Neuron (in vitro differentiated cells): ENCODE data around the gene FAM210B.
A peak's percentile ranks its signal among the peaks of the same experiment; 100 is the strongest.

Experiments used
- H2AFZ ChIP-seq: one replicate; pipeline ENCODE4 v1.6.1; 2013; ENCODE audit warnings: low read depth, mild to moderate bottlenecking, inconsistent platforms, low read length, moderate library complexity
- H3K27me3 ChIP-seq: one replicate; pipeline ENCODE4 v1.6.1; 2013; ENCODE audit warnings: low read length; ENCODE audit not compliant: insufficient read depth
- H3K36me3 ChIP-seq: one replicate; pipeline ENCODE4 v1.6.1; 2013; ENCODE audit warnings: low read length; ENCODE audit not compliant: insufficient read depth
- H3K4me1 ChIP-seq: one replicate; pipeline ENCODE4 v1.6.1; 2013; ENCODE audit warnings: low read length; ENCODE audit not compliant: insufficient read depth
- H3K4me3 ChIP-seq: 2 replicates; pipeline ENCODE4 v1.5.1; 2013; ENCODE audit warnings: mild to moderate bottlenecking, low read length, moderate library complexity
- H3K9me3 ChIP-seq: one replicate; pipeline ENCODE4 v1.6.1; 2013; ENCODE audit warnings: low read length

FAM210B gene

DNA sequence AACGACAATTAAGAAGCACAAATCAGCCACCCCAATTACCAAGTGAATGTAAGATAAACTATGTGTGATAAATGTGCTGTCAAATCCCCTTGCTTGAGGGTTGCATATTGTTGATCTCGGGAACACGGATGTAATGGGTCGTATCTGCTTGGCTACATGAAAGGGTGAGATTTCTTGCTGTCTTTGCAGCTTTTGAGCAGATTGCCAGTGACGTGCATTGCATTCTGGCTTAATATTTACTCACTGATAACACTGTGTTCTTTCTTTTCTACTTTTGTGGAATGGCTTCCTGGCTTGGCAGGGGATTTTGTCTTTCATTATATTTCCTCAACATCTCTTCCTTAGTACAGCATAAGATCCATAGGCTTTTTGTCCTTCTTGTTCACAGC, 10.5 kb upstream of the FAM210B start:
- no peak overlapping the region for H3K4me3 ChIP-seq

DNA sequence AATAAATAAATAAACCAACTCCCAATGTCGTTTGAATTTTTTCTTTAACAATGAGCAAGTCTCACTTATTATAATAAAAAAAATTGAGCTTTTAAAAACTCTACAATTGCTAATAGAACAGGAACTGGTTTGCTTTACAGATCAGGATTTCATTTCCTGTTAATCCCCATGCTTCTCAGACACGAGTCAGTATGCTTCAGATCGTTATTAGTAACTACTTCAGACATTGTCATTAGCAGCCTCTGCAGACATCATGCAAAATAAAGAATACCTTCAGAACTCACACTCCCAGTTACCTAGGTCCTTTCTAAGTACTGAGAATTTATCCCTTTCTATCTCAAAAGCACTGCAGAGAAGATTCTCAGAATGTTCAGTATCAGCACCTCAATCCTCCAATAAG, 10.0 kb upstream of the FAM210B start:
- H3K4me1 ChIP-seq, result peaks cover 8% of the 10 kb centered on the region
- H3K36me3 ChIP-seq, result no peaks in the 10 kb centered on the region
- no peak overlapping the region for H2AFZ ChIP-seq
- peaks cover 34% of the 10 kb centered on the region for H3K27me3 ChIP-seq
- H3K4me3 ChIP-seq, result no peak overlapping the region
- no peaks in the 10 kb centered on the region for H3K9me3 ChIP-seq

More for the DNA sequence above, 10.5 kb upstream of the FAM210B start:
- Histone ChIP-seq H3K27me3 (peaks cover 38% of the 10 kb centered on the region), H3K4me1 (peaks cover 8% of the 10 kb centered on the region), H3K36me3 (no peaks in the 10 kb centered on the region), H2AFZ (no peak overlapping the region), H3K9me3 (no peaks in the 10 kb centered on the region)

DNA sequence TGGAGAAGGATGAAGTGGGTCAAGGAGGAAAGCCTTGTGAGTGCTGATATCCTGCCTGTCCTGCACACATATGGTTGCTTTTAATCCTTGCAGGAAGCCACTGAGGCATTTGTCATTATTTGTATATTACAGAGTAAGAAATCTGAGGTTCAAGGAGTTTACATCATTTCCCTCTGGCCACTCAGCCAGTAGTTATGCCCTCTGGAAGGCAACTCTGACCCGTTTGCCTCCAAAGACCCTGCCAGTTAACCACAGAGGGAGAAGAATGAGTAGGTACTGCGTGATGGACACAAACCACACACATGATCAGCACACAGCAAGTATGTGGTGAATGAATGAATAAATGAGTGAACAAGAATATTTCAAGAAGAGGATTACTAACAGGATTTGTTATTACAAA, 7.9 kb upstream of the FAM210B start:
- H2AFZ ChIP-seq, result no peak overlapping the region
- H3K27me3 ChIP-seq, result peaks cover 16% of the 10 kb centered on the region

DNA sequence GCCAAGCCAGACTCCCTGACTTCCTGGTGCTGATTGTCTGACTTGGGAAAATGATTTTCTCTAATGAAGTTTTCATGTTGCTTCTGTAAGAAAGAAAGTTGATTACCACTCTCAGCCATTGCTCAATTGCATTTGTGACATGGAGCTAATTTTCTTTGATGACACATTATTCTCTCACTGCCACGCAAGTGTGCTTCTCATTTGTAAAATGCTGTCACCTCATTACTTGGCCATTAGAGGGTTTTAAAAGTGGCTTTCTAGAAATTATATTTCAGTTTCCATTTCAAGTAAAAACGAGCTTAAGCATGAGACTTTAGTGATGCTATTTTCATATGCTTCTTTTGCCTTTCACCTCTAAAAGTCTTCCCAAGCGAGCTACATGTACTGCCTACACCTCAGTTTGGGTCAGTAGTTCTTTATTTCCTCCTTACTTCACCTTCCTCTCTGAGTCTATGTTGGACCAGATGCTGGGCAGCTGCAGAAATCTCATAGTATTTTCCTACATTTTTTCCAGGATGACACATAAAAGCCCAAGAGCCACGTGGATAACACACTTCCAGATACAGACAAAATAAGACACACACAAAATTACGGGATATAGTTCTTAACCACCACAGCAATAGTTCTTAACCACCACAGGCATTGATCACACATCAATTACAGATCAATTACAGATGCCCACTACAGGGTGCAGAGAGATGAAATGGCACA, 6.3 kb upstream of the FAM210B start:
- H3K4me3 ChIP-seq, result no peak overlapping the region
- no peaks in the 10 kb centered on the region for H3K9me3 ChIP-seq

More for the DNA sequence above, 7.9 kb upstream of the FAM210B start:
- no peaks in the 10 kb centered on the region for H3K36me3 ChIP-seq
- H3K9me3 ChIP-seq, result no peaks in the 10 kb centered on the region
- H3K4me1 ChIP-seq, result peaks cover 8% of the 10 kb centered on the region
- H3K4me3 ChIP-seq, result no peak overlapping the region

DNA sequence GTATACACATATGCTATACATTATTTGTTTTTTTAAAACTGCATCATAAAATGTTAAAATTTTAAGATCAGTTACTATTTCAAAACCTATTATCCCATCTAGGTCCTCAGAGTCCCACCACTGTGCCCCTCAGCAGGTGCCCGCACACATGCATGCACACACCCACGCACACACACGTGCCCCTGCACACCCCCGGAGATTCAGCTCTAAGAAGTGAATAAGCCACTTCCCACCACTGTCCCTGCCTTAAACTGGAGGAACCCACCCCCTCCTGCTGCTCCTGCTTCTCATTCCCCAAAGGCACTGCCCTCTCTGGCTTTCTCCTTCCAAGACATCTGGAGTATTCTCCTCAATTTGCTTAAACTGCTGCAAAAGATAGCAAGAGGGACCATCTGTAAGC, 5.4 kb upstream of the FAM210B start:
- Histone ChIP-seq H3K27me3 (peaks cover 10% of the 10 kb centered on the region), H3K36me3 (no peaks in the 10 kb centered on the region), H3K9me3 (no peaks in the 10 kb centered on the region), H3K4me3 (no peak overlapping the region), H2AFZ (no peak overlapping the region), H3K4me1 (peaks cover 5% of the 10 kb centered on the region)

More for the DNA sequence above, 6.3 kb upstream of the FAM210B start:
- peaks cover 13% of the 10 kb centered on the region for H3K27me3 ChIP-seq
- H2AFZ ChIP-seq, result no peak overlapping the region
- H3K4me1 ChIP-seq, result peaks cover 8% of the 10 kb centered on the region
- no peaks in the 10 kb centered on the region for H3K36me3 ChIP-seq

DNA sequence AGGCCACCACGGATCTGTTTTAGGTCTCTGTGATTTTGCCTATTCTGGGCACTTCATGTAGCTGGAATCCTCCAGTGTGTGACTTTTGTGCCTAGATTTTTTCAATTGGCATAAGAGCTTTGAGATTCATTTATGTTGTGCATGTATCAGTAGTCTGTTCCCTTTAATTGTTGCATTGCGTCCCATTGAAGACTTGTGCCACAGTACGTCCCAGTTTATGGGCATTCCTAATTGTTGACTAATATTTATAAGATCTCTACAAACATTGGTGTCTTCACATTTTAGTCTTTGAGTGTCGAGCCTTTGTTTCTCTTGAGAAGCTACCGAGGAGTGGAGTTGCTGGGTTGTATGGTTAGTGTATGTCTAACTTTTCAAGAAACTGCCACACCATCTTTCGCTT, 704 bp upstream of the FAM210B start:
- Histone ChIP-seq H3K9me3 (no peaks in the 10 kb centered on the region), H2AFZ (no peak overlapping the region), H3K36me3 (no peaks in the 10 kb centered on the region), H3K4me3 (peak overlapping the region; percentile 78), H3K27me3 (no peaks in the 10 kb centered on the region), H3K4me1 (peaks cover 13% of the 10 kb centered on the region)

DNA sequence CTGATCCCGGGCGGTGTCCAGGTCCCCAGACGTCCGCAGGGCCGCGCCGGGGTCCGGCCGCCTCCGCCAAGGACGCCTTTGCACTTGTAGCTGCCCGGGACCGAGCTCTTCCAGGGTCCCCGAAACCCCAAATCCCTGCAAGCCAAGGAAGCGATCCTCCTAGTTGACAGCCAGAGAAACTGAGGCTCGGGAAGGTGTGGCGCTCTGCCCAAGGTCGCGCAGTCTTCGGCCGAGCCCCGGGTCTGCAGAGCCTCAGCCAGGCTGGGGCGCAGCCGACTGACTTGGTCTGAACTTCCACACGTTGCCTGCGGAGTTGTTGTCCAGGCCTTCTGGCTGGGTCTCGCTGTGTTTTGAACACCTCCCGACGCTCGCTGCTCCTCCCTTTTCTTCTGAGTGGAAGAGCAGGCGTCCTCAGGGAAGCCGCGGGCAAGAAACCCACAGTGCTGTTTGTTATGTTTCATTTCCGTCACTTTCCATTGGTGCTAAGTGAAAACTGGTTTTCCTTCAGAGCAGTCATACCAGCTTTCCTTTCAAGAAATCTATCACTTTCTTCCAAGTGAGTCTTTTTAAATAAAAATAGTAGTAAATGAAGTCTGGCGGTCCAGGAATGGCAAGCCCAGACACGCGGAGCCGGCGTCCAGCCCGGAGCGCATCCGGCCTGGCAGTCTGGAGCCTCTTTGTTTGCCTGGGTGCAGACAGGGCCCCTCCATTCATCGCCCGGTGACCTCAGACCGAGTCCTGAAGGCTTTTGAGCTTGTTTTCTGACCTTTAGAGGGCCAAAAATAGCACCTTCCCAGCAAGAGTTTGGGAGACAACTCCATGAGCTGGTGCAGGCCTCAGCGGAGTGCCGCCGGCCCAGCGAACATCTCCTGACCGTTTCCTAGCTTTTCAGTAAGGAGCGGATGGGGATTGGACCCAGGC, 698 bp downstream of the FAM210B start:
- Histone ChIP-seq H3K36me3 (no peaks in the 10 kb centered on the region), H3K27me3 (no peaks in the 10 kb centered on the region), H3K4me3 (peak overlapping the region; percentile 78), H2AFZ (peak overlapping the region; percentile 85), H3K4me1 (peaks cover 13% of the 10 kb centered on the region), H3K9me3 (no peaks in the 10 kb centered on the region)

DNA sequence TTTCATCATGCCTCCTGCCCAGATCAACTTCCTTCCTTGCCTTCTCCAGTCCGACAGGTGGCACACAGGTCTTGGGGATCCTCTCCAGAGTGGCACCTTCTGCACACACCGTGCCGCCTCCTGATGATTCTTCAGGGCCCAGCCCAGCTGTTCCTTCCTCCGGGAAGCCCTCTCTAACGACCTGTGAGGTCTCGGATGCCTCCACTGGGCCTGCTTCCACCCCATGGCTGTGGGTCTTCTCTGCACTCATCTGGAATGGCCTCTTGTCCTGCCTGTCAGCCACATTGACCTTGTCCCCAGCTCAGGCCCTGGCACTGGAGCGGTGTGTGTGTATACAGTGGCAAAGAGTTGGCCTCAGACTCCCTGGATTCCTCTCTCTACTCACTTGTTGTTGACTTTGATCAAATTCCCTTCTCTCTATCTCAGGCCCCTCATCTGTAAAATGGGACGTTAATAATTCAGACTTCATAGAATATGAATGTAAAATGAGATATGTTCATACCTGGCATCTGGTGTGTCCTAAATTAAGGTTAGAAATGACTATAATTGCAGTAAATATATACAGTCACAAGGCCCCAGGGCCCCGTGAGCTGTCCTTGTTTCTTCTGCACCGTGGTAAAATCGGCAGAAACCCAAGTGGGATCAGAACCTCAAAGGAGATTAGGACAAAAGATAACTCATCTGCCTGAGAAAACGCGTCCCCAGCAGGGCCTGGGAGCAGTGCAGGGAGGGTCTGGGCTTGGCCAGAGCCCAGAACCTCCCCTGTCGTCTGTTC, 1.5 kb downstream of the FAM210B start:
- H3K4me1 ChIP-seq, result peaks cover 13% of the 10 kb centered on the region
- H3K27me3 ChIP-seq, result no peaks in the 10 kb centered on the region
- no peaks in the 10 kb centered on the region for H3K9me3 ChIP-seq
- H2AFZ ChIP-seq, result peak overlapping the region; percentile 85
- peak overlapping the region; percentile 78 for H3K4me3 ChIP-seq
- H3K36me3 ChIP-seq, result peaks cover 5% of the 10 kb centered on the region

DNA sequence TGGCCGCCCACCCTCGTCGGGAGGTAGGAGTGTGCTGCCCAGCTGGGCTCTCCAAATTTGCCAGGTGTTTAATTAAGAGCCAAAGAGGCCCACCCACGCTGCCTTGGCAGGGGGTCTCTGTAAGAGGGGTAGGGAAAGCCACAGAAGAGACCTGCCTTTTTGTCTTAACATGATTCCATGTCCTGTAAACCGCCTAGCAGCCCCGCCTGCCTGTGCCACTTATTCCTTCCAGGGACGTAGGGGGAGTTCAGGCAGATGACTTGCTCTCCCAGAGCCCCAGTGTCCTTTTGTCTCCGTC, 2.1 kb downstream of the FAM210B start:
- H3K4me3 ChIP-seq, result no peak overlapping the region
- no peaks in the 10 kb centered on the region for H3K9me3 ChIP-seq
- H3K4me1 ChIP-seq, result peaks cover 13% of the 10 kb centered on the region
- peaks cover 5% of the 10 kb centered on the region for H3K36me3 ChIP-seq
- no peak overlapping the region for H2AFZ ChIP-seq
- H3K27me3 ChIP-seq, result no peaks in the 10 kb centered on the region

DNA sequence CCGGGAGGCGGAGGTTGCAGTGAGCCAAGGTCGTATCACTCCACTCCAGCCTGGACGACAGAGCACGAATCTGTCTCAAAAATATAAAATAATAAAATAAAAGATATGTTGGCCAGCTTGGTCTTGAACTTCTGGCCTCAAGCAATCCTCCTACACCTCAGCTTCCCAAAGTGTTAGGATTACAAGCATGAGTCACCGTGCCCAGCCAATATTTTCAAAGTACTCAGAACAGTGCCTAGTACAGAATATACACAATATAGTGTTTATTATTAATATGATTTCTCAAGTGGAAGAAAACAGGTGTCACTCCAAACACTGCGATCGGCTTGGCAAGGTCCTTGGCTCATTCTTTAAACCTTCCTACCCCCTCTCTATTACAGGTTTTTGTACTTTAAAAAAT, 3.1 kb downstream of the FAM210B start:
- no peaks in the 10 kb centered on the region for H3K9me3 ChIP-seq
- peaks cover 13% of the 10 kb centered on the region for H3K4me1 ChIP-seq
- no peak overlapping the region for H2AFZ ChIP-seq
- H3K4me3 ChIP-seq, result no peak overlapping the region
- H3K27me3 ChIP-seq, result no peaks in the 10 kb centered on the region
- H3K36me3 ChIP-seq, result peaks cover 5% of the 10 kb centered on the region

DNA sequence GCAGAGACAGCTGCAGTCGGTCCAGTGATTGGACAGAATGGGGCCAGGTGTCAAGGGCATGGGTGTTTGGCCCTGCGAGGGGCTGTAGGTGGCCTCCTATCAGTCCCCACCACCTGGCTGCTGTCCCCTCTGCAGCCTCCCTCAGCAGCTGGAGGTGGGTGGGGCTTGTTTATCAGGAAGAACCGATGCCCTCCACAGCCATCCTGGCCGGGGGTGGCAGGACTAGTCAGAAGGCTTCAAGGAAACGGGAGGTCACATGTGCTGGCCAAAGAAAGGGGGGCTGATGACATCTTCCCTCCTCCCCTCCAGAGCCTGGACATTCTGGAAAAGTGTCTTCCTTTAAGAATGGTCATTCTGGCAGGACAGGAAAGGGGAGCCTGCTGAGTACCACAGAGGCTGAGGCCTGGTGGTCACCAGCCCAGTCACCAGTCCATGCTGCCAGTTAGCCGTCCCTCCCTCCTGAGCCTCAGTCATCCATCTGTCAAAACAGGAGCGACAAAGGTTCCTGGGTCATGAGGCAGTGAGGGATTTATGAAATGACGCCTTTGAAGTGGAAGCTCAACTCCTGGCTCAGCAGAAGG, 4.1 kb downstream of the FAM210B start:
- Histone ChIP-seq H3K4me1 (peaks cover 13% of the 10 kb centered on the region), H2AFZ (no peak overlapping the region), H3K27me3 (no peaks in the 10 kb centered on the region), H3K36me3 (peaks cover 5% of the 10 kb centered on the region), H3K9me3 (no peaks in the 10 kb centered on the region), H3K4me3 (no peak overlapping the region)

DNA sequence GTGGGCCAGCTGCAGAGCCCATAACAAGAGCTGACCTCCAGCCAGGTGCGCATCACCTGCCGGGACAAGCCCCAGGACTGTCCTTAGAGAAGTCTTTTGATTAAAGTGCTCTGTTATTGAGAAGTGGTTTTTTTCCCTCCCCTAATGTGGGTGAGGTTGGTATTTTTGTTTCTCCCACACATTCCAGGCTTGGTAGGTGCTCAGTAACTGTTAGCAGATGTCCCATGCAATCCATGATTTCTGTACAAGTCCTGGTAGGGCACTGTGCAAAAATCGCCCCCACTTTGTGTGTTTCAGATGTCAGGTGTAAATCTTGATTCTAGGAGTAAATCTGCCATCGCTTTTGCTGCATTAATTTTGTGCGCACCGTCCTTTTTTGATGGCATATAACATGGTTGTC, 4.7 kb downstream of the FAM210B start:
- peaks cover 5% of the 10 kb centered on the region for H3K36me3 ChIP-seq
- H3K4me3 ChIP-seq, result no peak overlapping the region
- H3K9me3 ChIP-seq, result no peaks in the 10 kb centered on the region
- H3K27me3 ChIP-seq, result no peaks in the 10 kb centered on the region
- no peak overlapping the region for H2AFZ ChIP-seq
- peaks cover 9% of the 10 kb centered on the region for H3K4me1 ChIP-seq
